Stomach (tissue), 9 donors: Measurements from ENCODE around the gene RGS6. TPM values are rescaled to one million over a fixed set of nuclear protein-coding genes. Genes with fewer than 3 reads are reported as not detected.

Experiments
- DNase-seq, 2 donors: peaks; one replicate each; pipeline versions ENCODE4 v3.0.0 to v3.0.0-alpha.2; 2013 to 2019
- H3K27ac ChIP-seq, 5 donors: fragments of 200-600 bp in 4 of 5; sonication (generic) in 4 of 5; one replicate each; pipeline ENCODE4 v1.5.1; 2013 to 2019; ENCODE audit warnings: mild to moderate bottlenecking in 1 of 5, moderate library complexity in 1 of 5
- H3K27me3 ChIP-seq, 3 donors: fragments of 200-600 bp; sonication (generic); one replicate each; pipeline ENCODE4 v1.5.1; 2017 to 2019; ENCODE audit warnings: mixed run types in 1 of 3
- H3K36me3 ChIP-seq, 4 donors: fragments of 200-600 bp; sonication (generic); 1 replicate in 3 of 4; 2 replicates in 1 of 4; pipeline ENCODE4 v1.5.1; 2016 to 2019
- H3K4me1 ChIP-seq, 4 donors: fragments of 200-600 bp; sonication (generic); one replicate each; pipeline ENCODE4 v1.5.1; 2016 to 2019
- H3K4me3 ChIP-seq, 4 donors: fragments of 200-600 bp; sonication (generic) in 3 of 4; one replicate each; pipeline ENCODE4 v1.5.1; 2016 to 2019; ENCODE audit warnings: mild to moderate bottlenecking in 1 of 4
- H3K9me3 ChIP-seq, 4 donors: fragments of 200-600 bp; sonication (generic); one replicate each; pipeline ENCODE4 v1.5.1; 2016 to 2019
- EP300 ChIP-seq: sonication (generic); formaldehyde crosslinking; IDR thresholded peaks from one replicate; pipeline ENCODE4 v1.6.1; 2017; ENCODE audit warnings: antibody characterized with exemption
- POLR2A ChIP-seq, 4 donors: fragments of 450-650 bp; IDR thresholded peaks; one replicate each; pipeline ENCODE4 v1.6.1; 2016; ENCODE audit warnings: antibody characterized with exemption in 4 of 4, control low read depth in 2 of 4, mild to moderate bottlenecking in 1 of 4, moderate library complexity in 1 of 4
- POLR2AphosphoS5 ChIP-seq, 3 donors: sonication (generic); formaldehyde crosslinking; IDR thresholded peaks; one replicate each; pipeline ENCODE4 v1.6.1; 2016; ENCODE audit warnings: antibody characterized with exemption in 3 of 3
- WGBS, 5 donors: extraction: QIAGEN DNeasy Blood & Tissue Kit in 3 of 5; methylation state at CpG; one replicate each; pipeline versions ENCODE4 v1.1.5 to v1.1.7; 2013 to 2018; 5-methylcytosine and 5-hydroxymethylcytosine counted together
- intact Hi-C: fragments of 100-400 bp; cut with DNase I; formaldehyde crosslinking; loops from one replicate; pipeline ENCODE4 v1.15.1; 2023; ENCODE audit warnings: low total_unique reads
- polyA plus RNA-seq, 3 donors: library from polyadenylated mRNA; stranded (reverse); fragments of 200-250 nt; gene quantifications; one replicate each; pipeline ENCODE4 v1.2.3, GENCODE V29; 2013
- total RNA-seq, 5 donors: library from RNA; depleted of rRNA; stranded (reverse); fragments of >200 nt; gene quantifications; one replicate each; pipeline versions ENCODE4 v1.1.0 to v1.2.3, GENCODE V29; 2014 to 2016
- TF ChIP-seq, protein P1 (sequence below), 7 experiments: fragments of 450-650 bp in 4 of 7; fragments of 200-600 bp in 3 of 7; sonication (generic) in 3 of 7; IDR thresholded peaks; one replicate each; pipeline ENCODE4 v1.5.1; 2016 to 2019; ENCODE audit warnings: antibody characterized with exemption in 7 of 7, control low read depth in 2 of 7, mild to moderate bottlenecking in 1 of 7
- donor health status: healthy with polysubstance abuse.
- donor health status: Bipolar disorder and iron deficiency.
- donor health status: healthy.

The RGS6 gene
- total and polyA plus RNA-seq, 8 donors = 0.25 to 18.0 (median 0.92) TPM; not detected in 1

DNA sequence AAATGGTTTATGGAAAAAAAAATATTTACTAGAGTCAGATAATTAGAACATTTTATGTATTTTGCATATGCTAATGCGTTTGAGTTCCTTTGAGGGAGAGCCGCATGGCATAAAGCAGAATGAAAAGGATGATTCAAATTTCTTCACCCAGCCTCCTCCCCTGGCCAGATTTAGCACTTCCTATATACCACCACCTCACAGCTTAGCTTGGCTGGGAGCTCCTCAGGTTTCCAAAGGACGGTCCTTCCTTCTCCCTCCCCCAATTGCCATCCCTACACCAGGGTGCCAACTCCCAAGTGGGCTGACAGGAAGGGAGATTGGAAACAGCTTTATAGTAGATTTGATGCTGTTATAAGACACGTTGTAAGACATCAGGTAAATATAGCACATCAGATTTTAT lies 157.4 kb downstream of the RGS6 start:
- peaks cover 0 to 17% (median 0%) of the 10 kb centered on the region in 3 donors for H3K27me3 ChIP-seq
- intact Hi-C loops = no loop called here
- no peak overlapping the region for H3K4me3 ChIP-seq
- H3K27ac ChIP-seq = no peak overlapping the region
- 51 to 73% (median 63%) methylated on average over 4 of the region's 4 CpGs for WGBS, 5 donors
- H3K9me3 ChIP-seq = no peaks in the 10 kb centered on the region
- no peaks in the 10 kb centered on the region for H3K36me3 ChIP-seq
- no peak for TF ChIP-seq POLR2AphosphoS5 (IDR thresholded peaks at IDR 0.05)
- TF ChIP-seq, protein P1, sequence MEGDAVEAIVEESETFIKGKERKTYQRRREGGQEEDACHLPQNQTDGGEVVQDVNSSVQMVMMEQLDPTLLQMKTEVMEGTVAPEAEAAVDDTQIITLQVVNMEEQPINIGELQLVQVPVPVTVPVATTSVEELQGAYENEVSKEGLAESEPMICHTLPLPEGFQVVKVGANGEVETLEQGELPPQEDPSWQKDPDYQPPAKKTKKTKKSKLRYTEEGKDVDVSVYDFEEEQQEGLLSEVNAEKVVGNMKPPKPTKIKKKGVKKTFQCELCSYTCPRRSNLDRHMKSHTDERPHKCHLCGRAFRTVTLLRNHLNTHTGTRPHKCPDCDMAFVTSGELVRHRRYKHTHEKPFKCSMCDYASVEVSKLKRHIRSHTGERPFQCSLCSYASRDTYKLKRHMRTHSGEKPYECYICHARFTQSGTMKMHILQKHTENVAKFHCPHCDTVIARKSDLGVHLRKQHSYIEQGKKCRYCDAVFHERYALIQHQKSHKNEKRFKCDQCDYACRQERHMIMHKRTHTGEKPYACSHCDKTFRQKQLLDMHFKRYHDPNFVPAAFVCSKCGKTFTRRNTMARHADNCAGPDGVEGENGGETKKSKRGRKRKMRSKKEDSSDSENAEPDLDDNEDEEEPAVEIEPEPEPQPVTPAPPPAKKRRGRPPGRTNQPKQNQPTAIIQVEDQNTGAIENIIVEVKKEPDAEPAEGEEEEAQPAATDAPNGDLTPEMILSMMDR (IDR thresholded peaks at IDR 0.05) = no peak
- no peak for TF ChIP-seq EP300
- TF ChIP-seq POLR2A (IDR thresholded peaks at IDR 0.05) = no peak
- H3K4me1 ChIP-seq = no peaks in the 10 kb centered on the region
- DNase-seq = no peak

DNA sequence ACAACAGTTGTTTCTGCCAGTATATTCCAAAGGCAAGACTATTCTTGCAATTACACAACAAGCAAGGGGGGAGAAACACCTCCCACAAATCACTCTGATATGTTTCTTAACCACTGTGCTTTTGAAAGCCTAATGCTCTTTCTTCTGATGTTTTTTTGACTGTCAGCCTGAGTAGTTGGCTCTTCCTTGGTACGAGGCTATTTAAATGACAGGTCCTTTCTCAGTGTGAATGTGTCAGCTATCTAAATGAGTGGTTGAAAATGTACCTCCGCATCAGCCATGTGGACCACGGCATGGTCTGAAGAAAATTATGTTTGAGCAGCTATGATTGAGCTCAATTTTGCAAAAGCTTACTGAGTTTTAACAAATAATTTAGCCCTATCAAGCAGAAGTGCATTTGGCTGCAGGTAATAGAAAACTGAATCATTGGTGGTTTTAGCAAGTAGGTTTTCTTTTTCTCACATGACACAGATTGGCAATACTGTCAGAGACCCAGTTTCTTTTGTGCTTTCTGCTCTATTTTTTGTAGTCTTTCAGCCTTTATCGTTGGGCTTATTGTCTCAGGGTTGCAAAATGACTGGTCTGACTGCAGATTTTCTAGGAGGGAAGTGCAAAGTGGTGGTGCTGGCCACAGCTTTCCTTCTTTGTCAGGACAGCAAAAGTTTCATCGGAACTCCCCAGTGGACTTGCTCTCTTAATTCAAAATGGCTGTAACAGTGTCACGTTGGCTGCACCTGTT lies 162.8 kb downstream of the RGS6 start:
- Histone ChIP-seq H3K9me3 (no peaks in the 10 kb centered on the region), H3K36me3 (no peaks in the 10 kb centered on the region), H3K27me3 (peaks cover 0 to 12% (median 0%) of the 10 kb centered on the region in 3 donors), H3K4me1 (no peaks in the 10 kb centered on the region), H3K27ac (no peak overlapping the region), H3K4me3 (no peak overlapping the region)
- 63 to 77% (median 68%) methylated on average over 6 of the region's 6 CpGs for WGBS, 5 donors
- no peak for DNase-seq
- intact Hi-C loops = no loop called here
- TF ChIP-seq POLR2AphosphoS5 (IDR thresholded peaks at IDR 0.05) (no peak), EP300 (no peak), POLR2A (IDR thresholded peaks at IDR 0.05) (no peak)
- TF ChIP-seq, protein P1 (IDR thresholded peaks at IDR 0.05) = no peak

DNA sequence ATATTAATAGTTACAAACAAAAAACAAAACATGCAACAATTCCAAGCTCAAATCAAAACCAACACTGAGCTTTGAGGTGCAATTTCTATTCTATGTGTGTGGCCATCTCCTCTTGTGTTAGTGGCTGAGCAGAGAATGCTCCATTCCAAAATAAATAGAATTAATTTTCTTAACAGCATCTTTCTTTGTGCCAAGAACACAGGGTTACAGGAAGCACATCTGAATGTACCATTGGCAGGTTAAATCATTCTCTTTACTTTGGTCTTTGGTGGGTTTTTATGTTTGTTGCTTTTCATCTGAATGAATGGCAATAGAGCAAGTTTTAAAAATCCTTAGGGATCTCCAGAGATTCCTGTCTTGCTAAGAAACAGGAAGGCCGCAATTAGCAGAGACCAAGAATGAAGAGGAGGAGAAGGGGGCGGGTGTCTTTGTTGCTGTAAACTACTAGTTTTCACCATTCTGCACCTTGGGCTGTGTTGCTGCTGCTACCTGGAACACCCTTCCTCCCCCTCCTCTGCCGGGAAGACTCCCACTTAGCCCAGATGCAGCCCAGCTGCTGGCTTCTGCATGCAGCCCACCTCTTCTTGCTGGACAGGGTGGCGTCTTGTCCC lies 165.0 kb downstream of the RGS6 start:
- H3K4me1 ChIP-seq = no peaks in the 10 kb centered on the region
- H3K9me3 ChIP-seq = no peaks in the 10 kb centered on the region
- H3K36me3 ChIP-seq = no peaks in the 10 kb centered on the region
- intact Hi-C loops = no loop called here
- no peak overlapping the region for H3K4me3 ChIP-seq
- no peak overlapping the region for H3K27ac ChIP-seq
- H3K27me3 ChIP-seq = peaks cover 0 to 5% (median 0%) of the 10 kb centered on the region in 3 donors
- TF ChIP-seq, protein P1 (IDR thresholded peaks at IDR 0.05) = no peak
- TF ChIP-seq POLR2AphosphoS5 (IDR thresholded peaks at IDR 0.05) = no peak
- TF ChIP-seq EP300 = no peak
- TF ChIP-seq POLR2A (IDR thresholded peaks at IDR 0.05) = no peak
- WGBS, 5 donors = 59 to 70% (median 66%) methylated on average over 4 of the region's 4 CpGs
- DNase-seq = no peak

DNA sequence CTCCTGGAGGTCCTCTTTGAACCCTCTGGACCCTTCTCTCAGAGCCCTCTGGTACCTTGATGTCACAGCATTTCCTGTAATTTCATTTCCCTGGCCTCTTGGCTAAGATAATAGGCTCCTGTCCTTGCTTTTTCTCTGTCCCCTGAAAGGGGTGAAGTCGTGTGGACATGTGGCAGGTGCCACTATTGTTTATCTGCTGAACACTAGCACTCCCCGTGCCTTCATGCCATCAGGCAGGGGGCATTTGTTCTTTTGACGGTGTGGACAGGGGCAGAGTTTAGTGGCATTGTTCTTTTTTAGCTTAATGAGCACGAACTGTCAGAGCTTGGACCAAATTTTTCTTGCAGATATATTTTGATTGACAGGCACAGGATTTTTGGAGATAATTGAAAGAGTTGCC lies 166.0 kb downstream of the RGS6 start:
- TF ChIP-seq POLR2AphosphoS5 (IDR thresholded peaks at IDR 0.05) = no peak
- H3K4me3 ChIP-seq = no peak overlapping the region
- intact Hi-C loops = no loop called here
- WGBS, 5 donors = 43 to 62% (median 50%) methylated on average over 4 of the region's 4 CpGs
- H3K36me3 ChIP-seq = no peaks in the 10 kb centered on the region
- DNase-seq = no peak
- peaks cover 0 to 5% (median 0%) of the 10 kb centered on the region in 3 donors for H3K27me3 ChIP-seq
- no peaks in the 10 kb centered on the region for H3K9me3 ChIP-seq
- no peaks in the 10 kb centered on the region for H3K4me1 ChIP-seq
- H3K27ac ChIP-seq = no peak overlapping the region

DNA sequence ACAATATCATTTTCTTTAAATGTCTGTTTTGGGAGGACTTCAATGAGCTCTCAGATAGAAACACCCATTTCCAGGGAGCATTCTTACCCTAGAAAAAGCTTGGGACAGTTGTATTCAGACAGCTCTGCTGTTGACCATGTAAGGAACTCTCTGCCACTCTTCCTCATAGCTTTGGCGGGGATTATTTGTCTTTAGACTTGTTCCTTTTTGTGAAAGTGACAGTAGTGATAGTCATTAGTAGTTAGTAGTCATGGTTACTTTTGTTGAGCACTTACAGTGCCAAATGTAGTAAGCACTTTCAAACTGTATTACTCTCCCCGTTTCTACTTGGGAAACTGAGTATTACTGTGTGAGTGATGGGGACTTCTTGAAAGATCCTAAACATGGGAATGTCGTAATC lies 167.3 kb downstream of the RGS6 start:
- no peak for DNase-seq
- Histone ChIP-seq H3K9me3 (no peaks in the 10 kb centered on the region), H3K27me3 (peaks cover 0 to 5% (median 0%) of the 10 kb centered on the region in 3 donors), H3K4me1 (no peaks in the 10 kb centered on the region), H3K4me3 (no peak overlapping the region), H3K36me3 (no peaks in the 10 kb centered on the region), H3K27ac (no peak overlapping the region)
- TF ChIP-seq, protein P1 (IDR thresholded peaks at IDR 0.05) = no peak
- TF ChIP-seq POLR2AphosphoS5 (IDR thresholded peaks at IDR 0.05) (no peak), EP300 (no peak), POLR2A (IDR thresholded peaks at IDR 0.05) (no peak)
- intact Hi-C loops = no loop called here
- WGBS, 5 donors = 41 to 62% (median 52%) methylated on average over 3 of the region's 3 CpGs
